Astrocyte (in vitro differentiated cells and primary cell): ENCODE measurements around the gene PIK3CD.

Experiments used
- EZH2 ChIP-seq: IDR thresholded peaks from 2 replicates; pipeline ENCODE4 v1.6.1; 2012; ENCODE audit warnings: mild to moderate bottlenecking, low read length, inconsistent platforms; ENCODE audit not compliant: insufficient read depth
- TF ChIP-seq, protein P1 (sequence below): IDR thresholded peaks from 2 replicates; pipeline ENCODE4 v1.5.1; 2011; ENCODE audit warnings: low read depth, mild to moderate bottlenecking, inconsistent platforms, low read length, moderate library complexity; ENCODE audit not compliant: insufficient read depth

DNA sequence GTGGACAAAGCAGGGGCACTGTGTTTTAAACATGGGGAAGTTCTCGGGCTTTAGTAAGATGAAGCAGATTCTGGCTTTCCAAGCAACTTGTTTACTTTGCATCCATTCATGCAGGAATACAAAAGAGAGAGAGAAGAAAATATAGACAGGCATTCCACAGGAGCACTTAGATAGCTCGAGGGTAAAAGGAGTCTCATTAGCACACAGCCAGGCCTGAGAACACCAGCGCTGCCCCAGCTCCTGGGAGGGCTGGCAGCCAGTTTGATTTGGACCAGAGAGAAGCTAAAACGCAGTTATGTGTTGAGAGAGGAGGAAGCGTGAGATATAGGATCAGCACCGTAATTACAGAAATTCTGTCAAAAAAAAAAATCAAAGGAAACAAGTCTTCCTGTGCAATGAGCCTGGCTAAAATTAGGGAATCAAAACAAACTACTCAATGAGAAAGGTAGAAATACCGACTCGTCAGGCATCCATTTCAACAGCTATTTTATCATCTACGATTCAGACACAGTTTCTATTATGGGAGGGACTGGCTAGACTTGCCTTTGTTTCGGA is 104.0 kb downstream of the PIK3CD start:
- TF ChIP-seq, protein P1, sequence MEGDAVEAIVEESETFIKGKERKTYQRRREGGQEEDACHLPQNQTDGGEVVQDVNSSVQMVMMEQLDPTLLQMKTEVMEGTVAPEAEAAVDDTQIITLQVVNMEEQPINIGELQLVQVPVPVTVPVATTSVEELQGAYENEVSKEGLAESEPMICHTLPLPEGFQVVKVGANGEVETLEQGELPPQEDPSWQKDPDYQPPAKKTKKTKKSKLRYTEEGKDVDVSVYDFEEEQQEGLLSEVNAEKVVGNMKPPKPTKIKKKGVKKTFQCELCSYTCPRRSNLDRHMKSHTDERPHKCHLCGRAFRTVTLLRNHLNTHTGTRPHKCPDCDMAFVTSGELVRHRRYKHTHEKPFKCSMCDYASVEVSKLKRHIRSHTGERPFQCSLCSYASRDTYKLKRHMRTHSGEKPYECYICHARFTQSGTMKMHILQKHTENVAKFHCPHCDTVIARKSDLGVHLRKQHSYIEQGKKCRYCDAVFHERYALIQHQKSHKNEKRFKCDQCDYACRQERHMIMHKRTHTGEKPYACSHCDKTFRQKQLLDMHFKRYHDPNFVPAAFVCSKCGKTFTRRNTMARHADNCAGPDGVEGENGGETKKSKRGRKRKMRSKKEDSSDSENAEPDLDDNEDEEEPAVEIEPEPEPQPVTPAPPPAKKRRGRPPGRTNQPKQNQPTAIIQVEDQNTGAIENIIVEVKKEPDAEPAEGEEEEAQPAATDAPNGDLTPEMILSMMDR: no peak
- no peak for TF ChIP-seq EZH2
